Measurements from ENCODE around the gene APOOL. TPM values are rescaled to one million over a fixed set of nuclear protein-coding genes. Genes with fewer than 3 reads are reported as not detected.
A peak's percentile ranks its signal among the peaks of the same experiment; 100 is the strongest.
"Not testable (repeated sequence)": the region's sequence is repeated elsewhere in the genome, so short reads cannot be mapped to it uniquely, and the experiment has no call there.

APOOL gene, protein sequence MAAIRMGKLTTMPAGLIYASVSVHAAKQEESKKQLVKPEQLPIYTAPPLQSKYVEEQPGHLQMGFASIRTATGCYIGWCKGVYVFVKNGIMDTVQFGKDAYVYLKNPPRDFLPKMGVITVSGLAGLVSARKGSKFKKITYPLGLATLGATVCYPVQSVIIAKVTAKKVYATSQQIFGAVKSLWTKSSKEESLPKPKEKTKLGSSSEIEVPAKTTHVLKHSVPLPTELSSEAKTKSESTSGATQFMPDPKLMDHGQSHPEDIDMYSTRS
- total RNA-seq (10 to 100 TPM in 3 of 5 experiments, 1 to 10 TPM in 2; 7.5 to 14.8 (median 10.2) TPM), polyA plus RNA-seq (1 to 10 TPM; 6.1 to 6.7 TPM), total RNA-seq (10.4 reads per million, percentile 36 among the genes with 10 or more reads in this experiment)

DNA sequence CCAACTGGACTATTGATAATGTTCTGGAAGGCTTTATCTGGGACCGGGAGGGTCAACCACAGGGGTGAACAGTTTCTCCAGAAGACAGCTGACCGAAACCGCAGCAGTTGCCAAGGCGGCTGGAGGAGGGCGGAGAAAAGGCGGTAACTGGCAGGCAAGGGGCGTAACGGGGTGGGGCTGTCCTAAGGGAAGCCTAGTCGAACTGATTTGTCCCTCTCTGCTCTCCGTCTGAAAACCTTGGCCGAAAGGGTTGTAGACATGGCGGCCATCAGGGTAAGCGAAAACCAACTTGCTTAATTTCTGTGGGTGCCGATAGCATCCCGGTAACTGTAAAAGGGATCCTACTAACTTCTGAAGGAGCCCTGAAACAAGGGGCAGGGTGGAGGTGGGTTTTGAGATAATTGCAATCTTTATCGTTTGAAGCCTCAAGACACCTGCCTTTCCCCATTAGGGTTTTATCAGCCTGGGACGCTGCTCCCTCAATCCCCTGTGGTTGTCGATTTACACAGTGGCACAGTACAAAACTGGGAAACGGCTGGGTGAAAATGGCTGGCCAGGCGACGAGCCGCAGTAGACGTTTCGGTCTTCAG, at the start of gene APOOL:
Gene APOOL (plus strand): TSS at position 223 of the 590 bp plus-strand sequence. CDS start 36 bp downstream, at position 259.
- ChIA-PET CTCF (no interaction called here), POLR2A (interaction anchor here (0.8 kb wide), 1 partner anchor 8 kb away, joined by 3 read pairs; no protein-coding TSS in a partner anchor)
- Mint-ChIP-seq H3K27me3 (peaks cover 0 to under 1% (median 0%) of the 10 kb centered on the region in 5 donors), H3K9me3 (peaks cover 0 to 5% (median 0%) of the 10 kb centered on the region in 11 donors), H3K4me1 (peaks cover 9 to 35% (median 23%) of the 10 kb centered on the region in 7 donors), H3K27ac (peak within 1 kb of the TSS; percentile 57 to 91 (median 75)), H3K36me3 (no peaks in the 10 kb centered on the region), H3K4me3 (peak within 1 kb of the TSS; percentile 79 to 93 (median 90))
- intact Hi-C loops (cut with micrococcal nuclease) = loop anchor here (2.0 to 10.0 kb wide), 2 partner anchors 503 to 1041 kb away; partner anchors contain the start of gene CHM (in 1 of the 2)
- DNase-seq = peak; percentile 40 to 79 (median 69)
- peak within 1 kb of the TSS; percentile 81 for H3K4me3 ChIP-seq (ENCODE audit: low read length)
- H3K36me3 ChIP-seq (ENCODE audit: control insufficient read depth in 2 of 3, insufficient read depth in 3 of 3, low read length in 3 of 3) = no peaks in the 10 kb centered on the region
- ATAC-seq = peak; percentile 99
- H3K27ac ChIP-seq (ENCODE audit: low read depth, low read length) = peak within 1 kb of the TSS; percentile 67
- no peaks in the 10 kb centered on the region for H3K9me3 ChIP-seq (ENCODE audit: control insufficient read depth in 2 of 3, low read length in 3 of 3)
- no peaks in the 10 kb centered on the region for H3K27me3 ChIP-seq (ENCODE audit: control insufficient read depth in 2 of 2, insufficient read depth in 2 of 2, low read length in 2 of 2)
- peaks cover 0 to 6% of the 10 kb centered on the region in 2 donors for H3K4me1 ChIP-seq (ENCODE audit: control insufficient read depth in 2 of 2, insufficient read depth in 2 of 2, low read length in 2 of 2)

DNA sequence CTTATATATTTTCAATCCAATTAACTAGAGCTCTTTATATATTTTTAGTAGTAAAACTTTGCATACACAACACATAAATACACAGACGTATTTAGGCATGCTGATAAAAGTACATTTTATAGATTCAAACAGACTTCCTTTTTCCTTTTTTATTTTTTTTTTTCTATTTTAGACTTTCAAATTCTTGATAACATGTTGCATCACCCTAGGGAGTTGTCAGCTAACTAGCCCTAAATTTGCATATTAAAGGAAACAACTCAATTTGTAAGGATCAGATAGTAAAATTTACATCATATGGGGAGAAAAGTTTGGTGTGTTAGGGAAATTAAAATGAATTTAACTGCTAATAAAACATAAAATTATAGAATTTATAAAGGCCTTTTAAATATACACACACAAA, 47.4 kb upstream of the APOOL start:
- Histone ChIP-seq H3K36me3 (ENCODE audit: control insufficient read depth in 2 of 3, insufficient read depth in 3 of 3, low read length in 3 of 3) (no peaks in the 10 kb centered on the region), H3K4me3 (ENCODE audit: low read length) (no peak overlapping the region), H3K4me1 (ENCODE audit: control insufficient read depth in 2 of 2, insufficient read depth in 2 of 2, low read length in 2 of 2) (no peaks in the 10 kb centered on the region), H3K9me3 (ENCODE audit: control insufficient read depth in 2 of 3, low read length in 3 of 3) (no peaks in the 10 kb centered on the region), H3K27ac (ENCODE audit: low read depth, low read length) (no peak overlapping the region), H3K27me3 (ENCODE audit: control insufficient read depth in 2 of 2, insufficient read depth in 2 of 2, low read length in 2 of 2) (no peaks in the 10 kb centered on the region)
- H3K4me1 Mint-ChIP-seq = no peaks in the 10 kb centered on the region
- no peak for ATAC-seq
- H3K4me3 Mint-ChIP-seq = no peak overlapping the region
- H3K27ac Mint-ChIP-seq = no peak overlapping the region
- POLR2A ChIA-PET = no interaction called here
- intact Hi-C loops (cut with micrococcal nuclease) = no loop called here
- no peaks in the 10 kb centered on the region for H3K9me3 Mint-ChIP-seq
- no peaks in the 10 kb centered on the region for H3K36me3 Mint-ChIP-seq
- CTCF ChIA-PET = no interaction called here
- DNase-seq = no peak
- no peaks in the 10 kb centered on the region for H3K27me3 Mint-ChIP-seq

DNA sequence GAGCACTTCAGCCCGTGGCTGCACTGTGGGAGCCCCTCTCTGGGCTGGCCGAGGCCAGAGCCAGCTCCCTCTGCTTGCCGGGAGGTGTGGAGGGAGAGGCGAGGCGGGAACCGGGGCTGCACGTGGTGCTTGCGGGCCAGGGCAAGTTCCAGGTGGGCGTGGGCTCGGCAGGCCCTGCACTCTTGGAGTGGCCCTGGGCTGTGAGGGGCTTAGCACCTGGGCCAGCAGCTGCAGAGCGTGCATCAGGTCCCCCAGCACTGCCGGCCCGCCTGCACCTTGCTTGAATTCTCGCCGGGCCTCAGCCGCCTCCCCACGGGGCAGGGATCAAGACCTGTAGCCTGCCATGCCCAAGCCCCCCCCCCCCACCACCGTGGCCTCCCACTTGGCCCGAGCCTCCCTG, 28.9 kb upstream of the APOOL start:
- Mint-ChIP-seq H3K9me3 (peaks cover 0 to 12% (median 4%) of the 10 kb centered on the region in 11 donors), H3K27ac (no peak overlapping the region), H3K4me3 (no peak overlapping the region), H3K36me3 (peaks cover 0 to 1% (median 0%) of the 10 kb centered on the region in 5 donors), H3K27me3 (peaks cover 0 to 6% (median 0%) of the 10 kb centered on the region in 5 donors), H3K4me1 (no peaks in the 10 kb centered on the region)
- no peak for ATAC-seq
- CTCF ChIA-PET = interaction anchor here (0.6 kb wide), 1 partner anchor 12 kb away, joined by 3 read pairs; no protein-coding TSS in a partner anchor
- no peak for DNase-seq
- no peaks in the 10 kb centered on the region for H3K9me3 ChIP-seq (ENCODE audit: control insufficient read depth in 2 of 3, low read length in 3 of 3)
- no peak overlapping the region for H3K4me3 ChIP-seq (ENCODE audit: low read length)
- POLR2A ChIA-PET = no interaction called here
- no peaks in the 10 kb centered on the region for H3K36me3 ChIP-seq (ENCODE audit: control insufficient read depth in 2 of 3, insufficient read depth in 3 of 3, low read length in 3 of 3)
- no peaks in the 10 kb centered on the region for H3K27me3 ChIP-seq (ENCODE audit: control insufficient read depth in 2 of 2, insufficient read depth in 2 of 2, low read length in 2 of 2)
- no peaks in the 10 kb centered on the region for H3K4me1 ChIP-seq (ENCODE audit: control insufficient read depth in 2 of 2, insufficient read depth in 2 of 2, low read length in 2 of 2)
- H3K27ac ChIP-seq (ENCODE audit: low read depth, low read length) = no peak overlapping the region
- intact Hi-C loops (cut with micrococcal nuclease) = no loop called here

DNA sequence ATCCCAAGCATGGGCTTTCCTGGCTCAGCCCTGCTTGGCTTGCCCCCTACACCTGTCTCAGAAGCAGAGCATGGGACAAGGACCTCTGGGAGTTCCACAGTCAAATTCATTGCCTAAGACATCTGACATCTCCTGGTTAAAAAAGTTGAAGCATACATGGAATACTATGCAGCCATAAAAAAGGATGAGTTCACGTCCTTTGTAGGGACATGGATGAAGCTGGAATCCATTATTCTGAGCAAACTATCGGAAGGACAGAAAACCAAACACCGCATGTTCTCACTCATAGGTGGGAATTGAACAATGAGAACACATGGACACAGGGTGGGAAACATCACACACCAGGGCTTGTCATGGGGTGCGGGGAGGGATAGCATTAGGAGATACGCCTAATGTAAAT, 11.9 kb upstream of the APOOL start:
- DNase-seq; H3K36me3 ChIP-seq (ENCODE audit: control insufficient read depth in 2 of 3, insufficient read depth in 3 of 3, low read length in 3 of 3); H3K27me3 ChIP-seq (ENCODE audit: control insufficient read depth in 2 of 2, insufficient read depth in 2 of 2, low read length in 2 of 2); H3K4me1 Mint-ChIP-seq; H3K9me3 ChIP-seq (ENCODE audit: control insufficient read depth in 2 of 3, low read length in 3 of 3); POLR2A ChIA-PET; H3K4me3 Mint-ChIP-seq; intact Hi-C loops (cut with micrococcal nuclease); ATAC-seq; H3K27ac Mint-ChIP-seq; H3K27ac ChIP-seq (ENCODE audit: low read depth, low read length); CTCF ChIA-PET; H3K36me3 Mint-ChIP-seq; H3K9me3 Mint-ChIP-seq; H3K4me1 ChIP-seq (ENCODE audit: control insufficient read depth in 2 of 2, insufficient read depth in 2 of 2, low read length in 2 of 2); H3K4me3 ChIP-seq (ENCODE audit: low read length): not testable (repeated sequence)
- peaks cover 0 to 17% (median 6%) of the 10 kb centered on the region in 5 donors for H3K27me3 Mint-ChIP-seq

DNA sequence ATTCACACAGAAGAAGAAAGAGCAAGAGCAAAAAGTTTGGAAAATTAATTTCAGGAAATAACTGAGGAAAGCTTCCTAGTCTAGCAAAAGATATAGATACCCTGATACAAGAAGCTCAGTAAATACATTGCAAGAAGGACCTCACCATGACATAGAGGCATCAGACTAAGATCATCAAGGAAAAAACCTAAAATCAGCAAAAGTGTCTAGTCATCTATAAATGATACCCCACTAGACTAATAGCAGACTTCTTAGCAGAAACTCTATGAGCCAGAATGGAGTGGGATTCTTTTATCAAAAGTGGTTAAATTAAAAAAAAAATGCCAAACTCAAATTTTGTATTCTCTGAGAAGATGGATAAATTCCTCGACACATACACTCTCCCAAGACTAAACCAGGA, 10.5 kb upstream of the APOOL start:
- H3K4me1 Mint-ChIP-seq = no peaks in the 10 kb centered on the region
- H3K9me3 Mint-ChIP-seq = peaks cover 0 to 4% (median 0%) of the 10 kb centered on the region in 11 donors
- DNase-seq (no peak), ATAC-seq (no peak)
- POLR2A ChIA-PET = no interaction called here
- H3K4me3 Mint-ChIP-seq = no peak overlapping the region
- no peak overlapping the region for H3K27ac Mint-ChIP-seq
- Histone ChIP-seq H3K4me1 (ENCODE audit: control insufficient read depth in 2 of 2, insufficient read depth in 2 of 2, low read length in 2 of 2) (no peaks in the 10 kb centered on the region), H3K27me3 (ENCODE audit: control insufficient read depth in 2 of 2, insufficient read depth in 2 of 2, low read length in 2 of 2) (no peaks in the 10 kb centered on the region), H3K9me3 (ENCODE audit: control insufficient read depth in 2 of 3, low read length in 3 of 3) (no peaks in the 10 kb centered on the region), H3K4me3 (ENCODE audit: low read length) (no peak overlapping the region), H3K36me3 (ENCODE audit: control insufficient read depth in 2 of 3, insufficient read depth in 3 of 3, low read length in 3 of 3) (no peaks in the 10 kb centered on the region), H3K27ac (ENCODE audit: low read depth, low read length) (no peak overlapping the region)
- no peaks in the 10 kb centered on the region for H3K36me3 Mint-ChIP-seq
- CTCF ChIA-PET = no interaction called here
- intact Hi-C loops (cut with micrococcal nuclease) = no loop called here
- H3K27me3 Mint-ChIP-seq = peaks cover 0 to 17% (median 6%) of the 10 kb centered on the region in 5 donors

DNA sequence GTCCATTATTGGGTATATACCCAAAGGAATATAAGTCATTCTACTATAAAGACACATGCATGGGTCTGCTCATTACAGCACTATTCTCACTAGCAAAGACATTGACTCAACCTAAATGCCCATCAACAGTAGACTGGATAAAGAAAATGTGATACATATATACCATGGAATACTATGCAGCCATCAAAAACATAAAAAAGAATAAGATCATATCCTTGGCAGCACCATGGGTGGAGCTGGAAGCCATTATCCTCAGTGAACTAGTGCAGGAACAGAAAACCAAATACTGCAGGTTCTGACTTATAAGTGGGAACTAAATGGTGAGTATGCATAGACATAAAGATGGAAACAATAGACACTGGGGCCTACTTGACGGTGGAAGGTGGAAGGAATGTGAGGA, 2.3 kb upstream of the APOOL start:
- POLR2A ChIA-PET = no interaction called here
- H3K27ac Mint-ChIP-seq = no peak overlapping the region
- intact Hi-C loops (cut with micrococcal nuclease) = loop anchor here in 1 of 2 donors (10.0 kb wide), 1 partner anchor 1043 kb away; the partner anchor contains the start of gene CHM
- DNase-seq (no peak), ATAC-seq (no peak)
- H3K4me1 Mint-ChIP-seq = peaks cover 6 to 20% (median 10%) of the 10 kb centered on the region in 7 donors
- CTCF ChIA-PET = no interaction called here
- no peak overlapping the region for H3K4me3 Mint-ChIP-seq
- Histone ChIP-seq H3K4me3 (ENCODE audit: low read length) (no peak overlapping the region), H3K27me3 (ENCODE audit: control insufficient read depth in 2 of 2, insufficient read depth in 2 of 2, low read length in 2 of 2) (no peaks in the 10 kb centered on the region), H3K36me3 (ENCODE audit: control insufficient read depth in 2 of 3, insufficient read depth in 3 of 3, low read length in 3 of 3) (no peaks in the 10 kb centered on the region), H3K4me1 (ENCODE audit: control insufficient read depth in 2 of 2, insufficient read depth in 2 of 2, low read length in 2 of 2) (peaks cover 0 to 6% of the 10 kb centered on the region in 2 donors), H3K27ac (ENCODE audit: low read depth, low read length) (no peak overlapping the region), H3K9me3 (ENCODE audit: control insufficient read depth in 2 of 3, low read length in 3 of 3) (no peaks in the 10 kb centered on the region)
- H3K27me3 Mint-ChIP-seq = peaks cover 0 to 2% (median 0%) of the 10 kb centered on the region in 5 donors
- peaks cover 0 to 5% (median 0%) of the 10 kb centered on the region in 11 donors for H3K9me3 Mint-ChIP-seq
- H3K36me3 Mint-ChIP-seq = no peaks in the 10 kb centered on the region
